Kidney tubule cell (primary cell): ENCODE results near the gene NOL4.

Experiments used
- DNase-seq: peaks from one replicate; pipeline ENCODE4 v3.0.0-alpha.2; 2018; ENCODE audit warnings: low spot score

The NOL4 gene

GRCh38 chr18:34194239-34194638 is 30.5 kb downstream of the NOL4 start:
- DNase-seq = no peak

GRCh38 chr18:34189656-34190435 is 34.9 kb downstream of the NOL4 start:
- no peak for DNase-seq
